Spinal cord (tissue), 10 donors: ENCODE results near the gene ACP7. TPM values are rescaled to one million over a fixed set of nuclear protein-coding genes. Genes with fewer than 3 reads are reported as not detected.

Source experiments
- DNase-seq, 6 donors: peaks; one replicate each; pipeline versions ENCODE4 v3.0.0 to v3.0.0-alpha.2; 2013 to 2015; ENCODE audit warnings: low spot score in 6 of 6, low read depth in 4 of 6
- H3K27ac ChIP-seq: one replicate; pipeline ENCODE4 v1.5.1; 2013; ENCODE audit warnings: low read depth, low read length, control low read depth
- H3K27me3 ChIP-seq: one replicate; pipeline ENCODE4 v1.6.1; 2013; ENCODE audit warnings: low read length; ENCODE audit not compliant: control insufficient read depth, insufficient read depth
- H3K36me3 ChIP-seq: one replicate; pipeline ENCODE4 v1.6.1; 2013; ENCODE audit warnings: low read length; ENCODE audit not compliant: control insufficient read depth, insufficient read depth
- H3K4me1 ChIP-seq: one replicate; pipeline ENCODE4 v1.6.1; 2013; ENCODE audit warnings: low read length; ENCODE audit not compliant: control insufficient read depth, insufficient read depth
- H3K4me3 ChIP-seq: one replicate; pipeline ENCODE4 v1.5.1; 2013; ENCODE audit warnings: low read depth, low read length, control low read depth
- H3K9me3 ChIP-seq: one replicate; pipeline ENCODE4 v1.6.1; 2013; ENCODE audit warnings: low read length; ENCODE audit not compliant: control insufficient read depth, insufficient read depth
- WGBS: methylation state at CpG from one replicate; pipeline ENCODE4 v1.1.5; 2013; ENCODE audit warnings: missing lambda C conversion rate; ENCODE audit not compliant: insufficient coverage; 5-methylcytosine and 5-hydroxymethylcytosine counted together
- polyA plus RNA-seq, 2 donors: library from polyadenylated mRNA; unstranded; fragments of 120-200 nt; gene quantifications; one replicate each; pipeline ENCODE4 v1.2.1, GENCODE V29; 2013; ENCODE audit not compliant: insufficient read length in 2 of 2
- total RNA-seq, 2 donors: library from RNA; depleted of rRNA in 1 of 2; stranded (reverse); fragments of 120-200 nt in 1 of 2; fragments of >200 nt in 1 of 2; gene quantifications; one replicate each; pipeline versions ENCODE4 v1.2.3 to v1.2.4, GENCODE V29; 2013 to 2014
- donor health status: healthy.

Gene ACP7
- total and polyA plus RNA-seq, 4 donors, result 0.10 to 0.35 (median 0.27) TPM; not detected in 1

DNA sequence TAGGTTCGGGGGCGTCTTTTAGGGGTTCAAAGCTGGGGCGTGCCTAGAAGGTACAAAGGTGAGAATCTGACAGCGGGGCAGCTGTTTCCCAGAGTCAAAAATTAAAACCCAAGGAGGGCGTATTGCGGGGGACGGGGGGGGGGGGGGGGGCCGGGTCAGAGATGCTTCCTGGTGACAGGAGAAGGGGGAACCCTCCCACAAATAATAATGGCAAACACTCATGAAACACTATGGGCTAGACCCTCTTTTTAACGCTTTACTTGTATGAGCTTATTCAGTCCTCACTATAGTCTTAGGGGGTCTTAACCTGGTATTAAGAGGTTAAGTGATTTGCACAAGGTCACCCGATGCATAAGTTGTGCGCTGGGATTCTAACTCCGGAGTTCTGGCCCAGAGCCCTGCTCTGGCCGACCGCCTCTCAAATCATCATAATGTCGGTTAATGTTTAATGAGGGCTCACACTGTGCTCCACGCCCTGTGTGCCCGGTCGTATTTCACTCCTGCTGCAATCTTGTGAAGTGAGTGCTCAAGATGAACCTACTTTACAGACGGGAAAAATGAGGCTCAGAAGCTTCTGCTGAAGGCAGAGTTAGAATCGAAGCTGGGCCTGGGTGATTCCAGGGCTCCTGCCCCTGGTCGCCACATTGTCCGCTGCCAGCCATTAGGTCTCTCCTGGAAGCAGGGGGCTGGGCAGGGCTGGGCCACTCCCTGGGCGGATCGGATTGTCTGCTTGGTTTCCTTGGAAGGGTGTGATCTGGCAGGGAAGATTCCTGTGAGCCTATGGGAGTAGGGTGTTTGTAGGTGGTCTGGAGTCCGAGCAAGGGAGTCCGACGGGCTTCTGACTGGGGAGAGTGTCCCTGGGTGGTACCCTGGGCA is 42.4 kb downstream of the ACP7 start:
- peaks cover 20% of the 10 kb centered on the region for H3K36me3 ChIP-seq
- peak overlapping the region; percentile 67 for H3K27ac ChIP-seq
- peak in 1 of 6 donors; percentile 46 for DNase-seq
- 28% methylated on average over 12 of the region's 27 CpGs for WGBS
- peaks cover 51% of the 10 kb centered on the region for H3K4me1 ChIP-seq
- H3K4me3 ChIP-seq, result peak overlapping the region; percentile 74
- no peaks in the 10 kb centered on the region for H3K9me3 ChIP-seq
- H3K27me3 ChIP-seq, result no peaks in the 10 kb centered on the region

- Histone ChIP-seq H3K4me3 (no peak overlapping the region), H3K27me3 (no peaks in the 10 kb centered on the region), H3K36me3 (peaks cover 20% of the 10 kb centered on the region), H3K4me1 (peaks cover 61% of the 10 kb centered on the region), H3K9me3 (no peaks in the 10 kb centered on the region), H3K27ac (no peak overlapping the region)
- 70% methylated on average over 3 of the region's 9 CpGs for WGBS
- peak in 1 of 6 donors; percentile 23 for DNase-seq
These were observed 43.8 kb downstream of the ACP7 start for GRCh38 chr19:39127812-39128515.

GRCh38 chr19:39128516-39129079 is 44.4 kb downstream of the ACP7 start:
- Histone ChIP-seq H3K36me3 (peaks cover 24% of the 10 kb centered on the region), H3K27ac (peak overlapping the region; percentile 15), H3K4me3 (no peak overlapping the region), H3K4me1 (peaks cover 65% of the 10 kb centered on the region), H3K9me3 (no peaks in the 10 kb centered on the region), H3K27me3 (no peaks in the 10 kb centered on the region)
- WGBS, result 22% methylated on average over 6 of the region's 6 CpGs
- peak in 1 of 6 donors; percentile 43 for DNase-seq

- Histone ChIP-seq H3K4me3 (no peak overlapping the region), H3K27ac (no peak overlapping the region), H3K27me3 (no peaks in the 10 kb centered on the region), H3K4me1 (peaks cover 68% of the 10 kb centered on the region), H3K36me3 (peaks cover 27% of the 10 kb centered on the region), H3K9me3 (no peaks in the 10 kb centered on the region)
- 95% methylated on average over 11 of the region's 11 CpGs for WGBS
- no peak for DNase-seq
These were observed 44.9 kb downstream of the ACP7 start for GRCh38 chr19:39129116-39129515.

GRCh38 chr19:39130337-39131254 is 46.4 kb downstream of the ACP7 start:
- Histone ChIP-seq H3K27ac (no peak overlapping the region), H3K36me3 (peaks cover 27% of the 10 kb centered on the region), H3K27me3 (no peaks in the 10 kb centered on the region), H3K4me3 (no peak overlapping the region), H3K4me1 (peaks cover 68% of the 10 kb centered on the region), H3K9me3 (no peaks in the 10 kb centered on the region)
- WGBS, result 88% methylated on average over 12 of the region's 22 CpGs
- DNase-seq, result no peak

GRCh38 chr19:39131255-39131755 is 47.1 kb downstream of the ACP7 start:
- DNase-seq, result no peak
- H3K27me3 ChIP-seq, result no peaks in the 10 kb centered on the region
- WGBS, result 32% methylated on average over 16 of the region's 18 CpGs
- no peaks in the 10 kb centered on the region for H3K9me3 ChIP-seq
- peaks cover 69% of the 10 kb centered on the region for H3K4me1 ChIP-seq
- H3K4me3 ChIP-seq, result no peak overlapping the region
- peaks cover 34% of the 10 kb centered on the region for H3K36me3 ChIP-seq
- no peak overlapping the region for H3K27ac ChIP-seq

- 65% methylated on average over 15 of the region's 20 CpGs for WGBS
- no peaks in the 10 kb centered on the region for H3K9me3 ChIP-seq
- no peaks in the 10 kb centered on the region for H3K27me3 ChIP-seq
- no peak overlapping the region for H3K27ac ChIP-seq
- DNase-seq, result no peak
- H3K36me3 ChIP-seq, result peaks cover 34% of the 10 kb centered on the region
- H3K4me1 ChIP-seq, result peaks cover 63% of the 10 kb centered on the region
- no peak overlapping the region for H3K4me3 ChIP-seq
These were observed 48.3 kb downstream of the ACP7 start for GRCh38 chr19:39132344-39132969.

- Histone ChIP-seq H3K4me1 (peaks cover 55% of the 10 kb centered on the region), H3K27ac (no peak overlapping the region), H3K36me3 (peaks cover 25% of the 10 kb centered on the region), H3K27me3 (no peaks in the 10 kb centered on the region), H3K9me3 (no peaks in the 10 kb centered on the region), H3K4me3 (no peak overlapping the region)
- no peak for DNase-seq
- 19% methylated on average over 13 of the region's 23 CpGs for WGBS
These were observed 49.5 kb downstream of the ACP7 start for GRCh38 chr19:39133431-39134270.
